G401 (cell line): ENCODE measurements around the gene BRF1. TPM values are rescaled to one million over a fixed set of nuclear protein-coding genes. Genes with fewer than 3 reads are reported as not detected.

ENCODE experiments used
- DNase-seq: peaks from one replicate; pipeline ENCODE4 v3.0.0-alpha.2; 2015; ENCODE audit warnings: low spot score
- in situ Hi-C: cut with HindIII; loops from 2 replicates; pipeline ENCODE4 v1.10.0; 2016; ENCODE audit warnings: low sequenced_read_pairs, mixed read lengths
- total RNA-seq: library from RNA; depleted of rRNA; stranded (reverse); fragments of >200 nt; shearing (Covaris generic); gene quantifications from 2 replicates; pipeline ENCODE4 v1.2.3, GENCODE V29; 2014

Gene BRF1
- total RNA-seq, 1 experiment from 2014 or later = 30.3 TPM

- no peak for DNase-seq
- in situ Hi-C loops = no loop called here
Observed at GRCh38 chr14:105250008-105250366, 50.8 kb downstream of the BRF1 start.

GRCh38 chr14:105249182-105250007, 51.4 kb downstream of the BRF1 start:
- DNase-seq = peak; percentile 26
- in situ Hi-C loops = no loop called here

GRCh38 chr14:105248368-105249181, 52.2 kb downstream of the BRF1 start, which contains the start of gene BTBD6:
Gene BTBD6, plus strand, starts transcription at chr14:105248533. Its CDS starts 179 bp downstream, at chr14:105248712.
- DNase-seq = peak; percentile 84
- in situ Hi-C loops = no loop called here

GRCh38 chr14:105247715-105248367, 53.0 kb downstream of the BRF1 start:
- in situ Hi-C loops = no loop called here
- no peak for DNase-seq

GRCh38 chr14:105247026-105247425, 53.8 kb downstream of the BRF1 start:
- DNase-seq = no peak
- in situ Hi-C loops = no loop called here

DNA sequence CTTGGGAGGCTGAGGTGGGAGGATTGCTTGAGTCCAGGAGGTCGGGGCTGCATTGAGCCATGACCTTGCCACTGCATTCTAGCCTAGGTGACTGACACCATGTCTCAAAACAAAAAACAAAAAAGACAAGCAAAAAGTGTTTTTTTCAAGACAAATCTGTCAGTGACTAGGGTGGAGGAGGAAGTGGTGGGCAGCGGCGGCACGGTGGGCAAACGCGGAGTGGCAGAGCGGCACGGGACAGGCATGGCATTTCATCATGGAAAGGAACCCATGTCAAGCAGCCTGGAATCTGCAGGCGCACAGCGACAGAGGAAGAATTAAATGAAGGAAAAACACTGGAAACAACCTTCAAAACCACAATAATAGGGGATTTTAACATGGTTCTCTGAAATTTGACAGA, 56.5 kb downstream of the BRF1 start:
- in situ Hi-C loops = no loop called here

DNA sequence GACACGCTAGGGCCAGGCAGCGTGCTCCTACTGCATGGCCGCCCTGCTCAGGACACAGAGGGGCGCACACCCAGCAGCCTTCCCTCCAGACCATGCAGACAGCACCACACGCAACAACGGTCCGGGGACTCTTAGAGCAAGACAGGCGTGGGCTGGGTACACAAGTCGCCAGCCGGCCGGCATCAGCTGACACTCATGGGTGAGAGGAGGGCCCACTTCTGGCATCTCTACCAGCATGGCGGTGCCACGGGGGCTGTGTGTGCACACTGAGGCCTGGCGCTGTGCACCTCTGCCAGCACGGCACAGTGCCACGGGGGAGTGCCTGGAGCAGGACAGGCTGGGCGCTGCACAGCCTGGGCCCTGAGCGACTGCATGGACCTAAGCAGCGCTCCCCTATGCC, 59.2 kb downstream of the BRF1 start:
- DNase-seq = no peak
- in situ Hi-C loops = no loop called here

More for the DNA sequence above, 56.5 kb downstream of the BRF1 start:
- DNase-seq = no peak

DNA sequence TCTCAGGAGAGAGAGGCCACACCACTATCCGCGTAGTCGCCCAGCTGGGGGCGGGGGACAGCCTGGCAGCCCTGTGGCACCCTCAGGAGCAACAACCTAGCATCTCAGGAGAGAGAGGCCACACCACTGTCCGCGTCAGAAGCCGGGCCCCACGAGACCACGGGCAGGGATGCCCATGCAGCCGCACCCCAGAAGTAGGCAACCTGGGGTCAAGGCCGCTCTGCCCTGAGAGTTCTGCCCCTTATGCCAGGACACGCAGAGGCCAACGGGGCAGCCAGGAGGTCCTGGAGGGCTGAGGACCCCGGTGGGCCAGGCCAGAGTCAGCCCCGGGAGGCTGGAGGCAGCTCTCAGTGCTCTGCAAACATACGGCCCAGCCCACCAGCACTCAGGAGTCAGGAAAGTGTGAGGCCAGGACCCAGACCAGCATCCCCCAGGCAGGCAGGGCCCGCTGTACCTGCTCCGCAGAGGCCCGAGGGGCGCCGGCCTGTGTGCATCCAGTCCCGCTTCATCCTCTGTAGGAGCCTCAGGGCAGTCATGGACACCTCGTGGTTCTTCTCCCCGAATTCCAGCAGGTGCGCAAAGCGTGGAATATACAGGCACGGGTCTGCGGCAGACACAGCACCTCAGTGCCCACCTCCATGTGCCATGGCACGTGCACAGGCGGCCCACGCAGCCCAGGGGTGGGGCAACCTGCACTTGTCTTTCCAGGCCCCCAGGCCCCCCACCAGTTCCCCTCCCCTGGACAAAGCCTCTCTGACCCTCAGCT, 59.8 kb downstream of the BRF1 start:
- in situ Hi-C loops = no loop called here
- no peak for DNase-seq

DNA sequence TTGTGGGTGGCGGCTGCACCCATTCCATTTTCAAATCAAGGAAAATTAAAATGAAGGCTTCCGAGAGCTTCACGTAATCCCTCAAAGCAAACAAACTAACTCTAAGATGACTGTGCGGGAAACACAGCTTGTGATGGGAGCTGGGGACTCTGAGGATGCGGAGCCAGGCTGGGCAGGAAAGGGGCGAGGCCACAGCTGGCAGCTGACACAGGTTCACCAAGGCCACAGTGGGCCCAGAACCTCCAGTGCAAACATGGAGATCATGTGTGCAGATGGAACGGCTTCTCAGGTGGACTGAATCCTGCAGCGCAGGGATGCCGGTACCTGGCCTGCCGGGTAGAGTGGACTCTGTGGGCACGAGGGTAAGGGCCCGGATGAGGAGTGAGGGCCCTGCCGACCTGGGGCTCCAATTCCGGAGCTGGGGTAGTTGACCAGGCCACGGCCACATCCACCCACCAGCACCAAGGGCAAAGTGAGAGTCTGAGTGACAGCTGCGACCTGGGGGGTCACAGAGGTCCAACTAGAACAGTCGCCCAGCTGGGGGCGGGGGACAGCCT, 71.6 kb downstream of the BRF1 start:
- in situ Hi-C loops = no loop called here
- no peak for DNase-seq

DNA sequence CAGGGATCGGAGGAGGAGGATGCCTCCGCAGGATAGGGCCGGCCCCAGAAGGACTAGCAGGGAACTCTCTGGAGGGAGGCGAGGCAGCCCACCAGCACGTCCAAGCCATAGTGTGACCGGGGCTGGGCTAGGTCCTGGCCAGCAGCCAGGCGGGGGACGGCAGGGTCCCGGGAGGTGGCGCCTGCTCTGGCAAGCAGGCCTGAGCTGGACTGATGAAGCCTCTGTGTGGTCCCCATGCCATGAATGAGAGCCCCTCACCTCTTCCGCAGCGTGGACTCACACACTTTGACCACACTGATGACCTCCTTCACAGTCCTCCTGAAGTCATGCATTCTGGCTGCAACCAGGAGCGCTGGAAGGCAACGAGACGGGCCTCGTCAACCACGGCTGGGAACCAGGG, 72.2 kb downstream of the BRF1 start:
- in situ Hi-C loops = no loop called here

DNA sequence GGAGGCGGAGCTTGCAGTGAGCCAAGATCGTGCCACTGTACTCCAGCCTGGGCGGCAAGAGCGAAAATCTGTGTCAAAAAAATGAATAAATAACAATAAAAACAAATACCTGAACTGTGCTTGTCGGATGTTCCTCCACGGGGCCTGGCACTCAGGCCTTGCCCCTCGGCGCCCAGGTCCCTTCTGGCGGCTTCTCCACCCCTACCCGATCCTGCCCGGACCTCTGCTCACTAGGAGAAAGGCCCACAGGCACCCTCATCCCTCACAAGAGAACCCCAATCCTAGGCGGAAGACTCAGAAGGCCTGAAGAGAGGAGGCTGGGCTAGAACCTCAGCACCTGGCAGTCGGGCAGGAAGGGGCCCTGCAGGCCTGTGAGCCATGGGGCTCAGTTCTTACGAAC, 73.5 kb downstream of the BRF1 start:
- no peak for DNase-seq
- in situ Hi-C loops = no loop called here

More for the DNA sequence above, 72.2 kb downstream of the BRF1 start:
- DNase-seq = no peak

DNA sequence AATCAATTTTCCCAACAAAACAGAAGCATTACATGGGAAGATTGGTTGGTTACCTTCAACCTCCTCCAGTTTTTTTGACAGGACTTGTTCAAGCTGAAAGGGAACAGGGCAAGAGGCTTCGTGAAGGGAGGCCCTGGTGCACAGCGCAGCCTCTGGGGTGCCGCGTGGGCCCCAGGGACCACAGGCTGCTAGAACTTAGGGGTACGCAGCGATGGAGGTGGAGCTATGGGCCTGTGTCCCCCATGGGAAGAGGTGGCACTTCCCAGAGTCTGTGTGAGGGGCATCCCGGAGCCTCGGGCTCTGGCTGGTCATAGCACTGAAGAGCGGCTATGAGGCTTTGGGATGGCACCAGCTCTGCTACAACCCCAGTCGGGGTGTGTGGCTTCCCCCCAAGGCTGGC, 74.6 kb downstream of the BRF1 start:
- DNase-seq = no peak
- in situ Hi-C loops = no loop called here

GRCh38 chr14:105224845-105225570, 75.8 kb downstream of the BRF1 start:
- in situ Hi-C loops = no loop called here
- no peak for DNase-seq

- no peak for DNase-seq
- in situ Hi-C loops = no loop called here
Observed at GRCh38 chr14:105223770-105224544, 76.8 kb downstream of the BRF1 start.

- in situ Hi-C loops = no loop called here
- DNase-seq = no peak
Observed at GRCh38 chr14:105223260-105223659, 77.5 kb downstream of the BRF1 start.

- peak; percentile 59 for DNase-seq
- in situ Hi-C loops = no loop called here
Observed at GRCh38 chr14:105221598-105222178, 79.1 kb downstream of the BRF1 start.
